Neural progenitor cell (in vitro differentiated cells): ENCODE results near the gene FRAS1.

Source experiments
- EZH2 ChIP-seq: fragments of 200-600 bp; sonication (generic); IDR thresholded peaks from 2 replicates; pipeline ENCODE4 v1.6.1; 2017; ENCODE audit warnings: antibody characterized with exemption, mild to moderate bottlenecking, moderate library complexity
- EZH2phosphoT487 ChIP-seq: fragments of 200-600 bp; sonication (generic); IDR thresholded peaks from 2 replicates; pipeline ENCODE4 v1.6.1; 2017; ENCODE audit warnings: antibody characterized with exemption
- TF ChIP-seq, protein P1 (sequence below): fragments of 200-600 bp; sonication (generic); IDR thresholded peaks from 2 replicates; pipeline ENCODE4 v1.5.1; 2017; ENCODE audit warnings: antibody characterized with exemption, mild to moderate bottlenecking

DNA sequence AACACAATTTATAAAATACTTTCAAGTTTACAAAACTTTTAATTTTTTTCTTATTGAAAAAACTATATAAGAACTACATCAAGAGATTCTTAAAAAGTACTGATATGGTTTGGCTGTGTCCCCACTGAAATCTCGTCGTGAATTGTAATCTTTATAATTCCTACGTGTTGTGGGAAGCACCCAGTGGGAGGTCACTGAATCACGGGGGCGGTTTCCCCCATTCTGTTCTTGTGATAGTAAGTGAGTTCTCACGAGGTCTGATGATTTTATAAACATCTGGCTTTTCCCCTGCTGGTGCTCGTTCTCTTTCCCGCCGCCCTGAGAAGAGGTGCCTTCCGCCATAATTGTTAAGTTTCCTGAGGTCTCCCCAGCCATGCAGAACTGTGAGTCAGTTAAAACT is 88.5 kb downstream of the FRAS1 start:
- TF ChIP-seq, protein P1, sequence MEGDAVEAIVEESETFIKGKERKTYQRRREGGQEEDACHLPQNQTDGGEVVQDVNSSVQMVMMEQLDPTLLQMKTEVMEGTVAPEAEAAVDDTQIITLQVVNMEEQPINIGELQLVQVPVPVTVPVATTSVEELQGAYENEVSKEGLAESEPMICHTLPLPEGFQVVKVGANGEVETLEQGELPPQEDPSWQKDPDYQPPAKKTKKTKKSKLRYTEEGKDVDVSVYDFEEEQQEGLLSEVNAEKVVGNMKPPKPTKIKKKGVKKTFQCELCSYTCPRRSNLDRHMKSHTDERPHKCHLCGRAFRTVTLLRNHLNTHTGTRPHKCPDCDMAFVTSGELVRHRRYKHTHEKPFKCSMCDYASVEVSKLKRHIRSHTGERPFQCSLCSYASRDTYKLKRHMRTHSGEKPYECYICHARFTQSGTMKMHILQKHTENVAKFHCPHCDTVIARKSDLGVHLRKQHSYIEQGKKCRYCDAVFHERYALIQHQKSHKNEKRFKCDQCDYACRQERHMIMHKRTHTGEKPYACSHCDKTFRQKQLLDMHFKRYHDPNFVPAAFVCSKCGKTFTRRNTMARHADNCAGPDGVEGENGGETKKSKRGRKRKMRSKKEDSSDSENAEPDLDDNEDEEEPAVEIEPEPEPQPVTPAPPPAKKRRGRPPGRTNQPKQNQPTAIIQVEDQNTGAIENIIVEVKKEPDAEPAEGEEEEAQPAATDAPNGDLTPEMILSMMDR: no peak
- TF ChIP-seq EZH2: no peak
- no peak for TF ChIP-seq EZH2phosphoT487
